ENCODE measurements around the gene MEPE. TPM values are rescaled to one million over a fixed set of nuclear protein-coding genes. Genes with fewer than 3 reads are reported as not detected.

MEPE gene, protein sequence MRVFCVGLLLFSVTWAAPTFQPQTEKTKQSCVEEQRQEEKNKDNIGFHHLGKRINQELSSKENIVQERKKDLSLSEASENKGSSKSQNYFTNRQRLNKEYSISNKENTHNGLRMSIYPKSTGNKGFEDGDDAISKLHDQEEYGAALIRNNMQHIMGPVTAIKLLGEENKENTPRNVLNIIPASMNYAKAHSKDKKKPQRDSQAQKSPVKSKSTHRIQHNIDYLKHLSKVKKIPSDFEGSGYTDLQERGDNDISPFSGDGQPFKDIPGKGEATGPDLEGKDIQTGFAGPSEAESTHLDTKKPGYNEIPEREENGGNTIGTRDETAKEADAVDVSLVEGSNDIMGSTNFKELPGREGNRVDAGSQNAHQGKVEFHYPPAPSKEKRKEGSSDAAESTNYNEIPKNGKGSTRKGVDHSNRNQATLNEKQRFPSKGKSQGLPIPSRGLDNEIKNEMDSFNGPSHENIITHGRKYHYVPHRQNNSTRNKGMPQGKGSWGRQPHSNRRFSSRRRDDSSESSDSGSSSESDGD
- not detected in 2 replicates for total RNA-seq
- polyA plus RNA-seq (2012), result not detected

DNA sequence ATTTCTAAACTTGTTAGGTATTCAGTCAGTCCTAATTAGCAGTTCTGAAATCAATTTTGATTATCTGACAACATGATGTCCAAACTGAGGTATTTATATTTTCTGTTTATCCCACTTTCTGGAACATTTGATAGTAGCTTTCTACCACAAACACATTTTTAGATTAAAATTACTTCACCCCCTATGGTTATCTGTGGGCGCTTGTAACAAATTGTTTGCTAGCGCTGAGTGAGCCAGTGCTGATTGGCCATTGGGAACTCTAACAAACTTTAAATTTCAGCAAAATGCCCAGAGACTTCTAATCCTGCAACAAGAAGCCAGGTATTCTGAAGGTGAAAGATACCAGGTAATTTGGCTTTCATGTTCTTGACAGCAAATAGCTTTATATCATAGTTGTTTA is at the start of gene MEPE:
Gene MEPE, plus strand, starts transcription at position 301 of the 400 bp plus-strand sequence. CDS start 1,746 bp downstream, outside the sequence.
- no peak for DNase-seq (ENCODE audit: low read depth)

DNA sequence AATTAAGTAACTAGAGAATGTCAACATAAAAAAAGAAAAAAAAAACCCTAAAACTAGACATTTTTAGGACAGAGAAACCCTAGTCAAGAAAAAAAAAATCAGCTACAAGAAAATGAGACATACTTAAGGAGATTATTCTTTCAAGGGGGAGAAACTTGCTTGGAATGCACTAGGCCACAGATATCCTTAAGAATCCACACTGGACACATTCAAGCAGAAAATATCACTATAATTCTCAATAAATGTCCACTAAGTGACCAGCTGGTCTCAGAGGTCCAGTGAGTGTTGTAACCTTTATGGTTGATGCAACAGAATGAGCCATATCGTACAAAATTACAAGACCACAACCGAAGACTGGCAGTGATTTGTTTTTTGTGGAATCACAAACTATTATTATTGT is 49.0 kb upstream of the MEPE start:
- no peak for DNase-seq (ENCODE audit: low read depth)

DNA sequence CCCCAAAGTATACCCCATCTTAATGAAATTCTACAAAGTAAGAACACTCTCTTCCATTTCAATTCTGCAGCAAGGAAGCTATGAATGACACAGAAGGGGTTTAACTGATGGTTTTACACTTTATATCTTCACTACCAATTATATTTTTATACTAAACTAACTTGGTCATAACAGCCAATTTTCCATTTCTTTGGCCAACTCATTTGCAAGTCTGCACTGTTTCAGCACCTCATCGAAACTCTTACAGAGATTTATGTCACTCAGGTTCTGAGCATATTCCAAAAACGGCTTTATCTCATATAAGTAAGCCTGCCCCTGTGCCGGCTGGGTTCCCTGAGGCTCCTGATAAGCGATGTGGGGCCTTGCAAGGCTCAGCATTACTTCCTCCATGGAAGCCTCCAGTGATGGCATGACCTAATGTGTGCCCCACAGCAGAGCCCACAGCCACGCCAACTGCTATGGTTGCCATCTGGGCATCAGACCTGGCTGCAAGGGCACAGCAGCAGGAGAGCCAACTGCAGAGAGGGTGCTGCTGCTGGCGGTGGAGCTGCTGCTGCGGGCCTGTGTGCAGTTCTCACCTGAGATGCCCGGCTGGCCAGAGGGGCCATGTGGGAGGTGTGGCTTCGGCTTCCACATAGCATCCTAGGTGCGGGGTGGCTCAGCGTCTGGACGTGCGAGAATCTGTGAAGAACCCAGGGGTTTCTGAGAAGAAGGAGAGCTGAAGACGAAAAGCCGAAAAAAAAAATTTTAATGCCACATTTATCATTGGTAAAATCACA is 46.8 kb upstream of the MEPE start:
- no peak for DNase-seq (ENCODE audit: low read depth)

DNA sequence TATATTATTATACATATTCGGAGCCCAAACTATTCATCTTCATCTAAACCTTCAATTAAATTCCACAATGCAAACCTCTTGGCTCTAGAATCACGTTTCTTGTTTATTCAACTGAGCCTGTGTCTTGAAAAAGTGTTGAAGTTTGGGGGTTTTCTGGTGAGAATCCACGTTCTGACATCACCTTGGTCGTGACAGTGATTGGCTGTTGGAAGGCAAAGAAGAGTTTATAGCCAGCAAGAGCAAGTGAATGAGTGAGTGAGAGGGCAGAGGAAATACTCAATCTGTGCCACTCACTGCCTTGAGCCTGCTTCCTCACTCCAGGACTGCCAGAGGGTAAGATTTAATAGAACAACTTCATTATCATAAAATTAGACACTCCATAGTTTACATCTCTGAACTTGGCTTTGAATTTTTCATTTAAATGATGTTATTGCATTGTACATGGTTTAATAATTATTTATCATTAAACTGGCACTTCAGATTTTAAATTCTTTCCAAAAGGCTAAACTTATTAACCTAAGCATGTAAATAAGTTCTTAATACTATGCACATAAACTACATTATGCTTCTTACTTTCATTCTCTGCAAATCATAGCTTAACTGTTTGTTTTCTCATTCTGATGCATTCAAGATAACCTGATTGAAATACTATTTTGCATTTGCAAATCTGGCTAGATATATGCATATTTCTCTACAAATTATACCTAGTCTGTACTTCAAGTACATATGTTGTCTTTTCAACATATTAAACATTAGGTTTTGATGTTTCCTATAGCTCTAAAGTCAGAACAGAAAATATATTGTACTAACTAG is 33.3 kb upstream of the MEPE start, which contains the start of gene IBSP:
Gene IBSP, plus strand, starts transcription at position 254 of the 813 bp plus-strand sequence. CDS start 2,808 bp downstream, outside the sequence.
- no peak for DNase-seq (ENCODE audit: low read depth)

DNA sequence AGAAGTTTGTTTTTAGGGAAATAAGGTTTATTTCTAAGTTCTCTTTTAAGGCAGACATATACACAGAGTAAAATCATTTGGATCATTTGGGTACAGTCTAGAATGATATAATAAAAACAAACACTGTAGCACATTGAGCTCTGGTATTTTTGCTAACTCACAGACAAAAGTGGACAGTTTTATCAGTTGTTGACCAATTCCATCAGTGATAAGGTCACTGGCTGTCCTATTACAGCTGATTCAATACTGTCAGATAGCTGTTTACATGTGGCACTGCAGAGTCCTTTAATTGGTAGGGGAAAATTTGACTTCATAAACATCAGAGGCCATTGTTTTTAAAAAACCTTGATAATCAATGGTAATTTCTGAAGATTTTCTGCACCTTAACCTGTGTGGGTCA is 29.9 kb upstream of the MEPE start:
- no peak for DNase-seq (ENCODE audit: low read depth)

DNA sequence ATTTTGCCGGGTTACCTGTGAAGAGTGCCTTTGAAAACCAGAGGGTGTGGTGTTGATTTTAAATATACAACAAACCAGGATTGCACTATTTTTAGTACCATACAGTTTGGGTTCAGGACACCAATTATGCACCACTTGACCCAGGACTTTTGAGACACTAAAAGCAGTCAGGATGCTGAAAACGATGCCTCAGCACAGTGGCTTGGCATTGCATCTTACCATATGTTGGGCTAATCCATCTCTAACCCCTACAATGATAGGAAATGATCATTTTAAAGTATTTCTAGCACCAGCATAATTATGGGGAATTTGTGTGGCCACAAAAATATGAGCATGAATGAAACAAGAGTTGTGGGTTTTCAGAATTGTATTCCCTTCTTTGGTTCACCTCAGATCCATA is 29.3 kb upstream of the MEPE start:
- no peak for DNase-seq (ENCODE audit: low read depth)

DNA sequence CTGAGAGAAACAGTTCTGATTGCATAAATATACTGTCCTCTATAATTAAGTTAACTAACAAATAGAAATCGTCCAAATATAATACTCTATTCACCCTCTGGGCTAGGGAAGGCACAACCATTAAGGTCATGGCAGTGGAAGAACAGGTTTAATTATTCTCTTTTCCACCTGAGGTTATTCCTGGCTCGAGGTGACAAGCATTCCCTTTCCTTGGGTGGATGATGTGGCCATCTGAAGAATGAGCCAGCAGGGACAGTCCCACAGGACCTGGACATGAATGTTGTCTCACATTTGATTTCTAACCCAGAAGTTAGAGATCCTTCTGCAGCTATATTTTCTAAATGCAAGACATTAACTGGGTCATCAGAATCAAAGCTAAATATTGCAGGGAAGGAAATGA is 27.9 kb upstream of the MEPE start:
- no peak for DNase-seq (ENCODE audit: low read depth)

DNA sequence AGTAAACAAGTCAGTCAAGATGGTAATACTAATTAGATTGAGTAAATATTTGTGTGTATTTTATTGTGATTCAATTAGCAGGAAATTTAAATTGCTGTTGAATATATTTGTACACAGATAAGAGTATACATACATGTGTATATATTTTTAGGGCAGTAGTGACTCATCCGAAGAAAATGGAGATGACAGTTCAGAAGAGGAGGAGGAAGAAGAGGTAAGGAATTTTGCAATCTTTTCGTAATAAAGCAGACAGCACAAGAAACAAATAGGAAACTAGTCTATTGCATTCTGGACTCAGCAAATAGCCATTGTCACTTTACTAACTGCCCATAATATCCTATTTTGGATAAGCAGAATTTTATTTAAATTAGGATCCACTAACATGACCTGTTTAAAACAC is 26.8 kb upstream of the MEPE start:
- DNase-seq (ENCODE audit: low read depth), result no peak

DNA sequence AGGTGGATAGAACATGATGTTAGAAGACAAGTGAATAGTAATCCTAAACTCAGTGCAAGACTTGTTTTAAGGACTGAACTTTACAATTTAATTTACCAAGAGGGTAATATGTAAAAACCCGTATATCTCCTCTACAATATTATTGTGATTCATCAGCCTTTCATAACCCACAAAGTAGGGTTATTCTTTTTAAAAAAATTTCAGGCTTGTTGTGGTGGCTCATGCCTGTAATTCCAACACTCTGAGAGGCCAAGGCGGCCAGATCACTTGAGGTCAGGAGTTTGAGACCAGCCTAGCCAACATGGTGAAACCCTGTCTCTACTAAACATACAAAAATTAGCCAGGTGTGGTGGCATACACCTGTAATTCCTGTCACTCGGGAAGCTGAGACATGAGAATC is 26.2 kb upstream of the MEPE start:
- DNase-seq (ENCODE audit: low read depth), result peak; percentile 18

DNA sequence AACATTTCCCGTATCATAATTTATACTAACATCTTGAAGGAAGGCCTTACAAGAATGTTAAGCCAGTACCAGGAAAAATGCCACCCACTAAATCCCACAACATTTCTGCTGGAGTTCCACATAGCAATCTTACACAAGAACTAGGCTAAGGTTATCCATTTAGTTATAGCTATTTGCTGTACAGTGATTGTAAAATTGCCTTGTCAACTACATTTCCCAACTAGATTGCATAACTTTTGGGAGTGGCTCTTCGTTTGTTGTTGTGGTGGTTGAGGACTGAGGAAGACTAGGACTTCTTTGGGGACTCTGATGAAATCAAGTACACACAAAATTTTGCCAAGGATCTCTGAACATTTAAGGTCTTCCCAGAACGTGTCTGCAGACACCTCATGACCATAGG is 25.4 kb upstream of the MEPE start:
- DNase-seq (ENCODE audit: low read depth), result peak; percentile 9

DNA sequence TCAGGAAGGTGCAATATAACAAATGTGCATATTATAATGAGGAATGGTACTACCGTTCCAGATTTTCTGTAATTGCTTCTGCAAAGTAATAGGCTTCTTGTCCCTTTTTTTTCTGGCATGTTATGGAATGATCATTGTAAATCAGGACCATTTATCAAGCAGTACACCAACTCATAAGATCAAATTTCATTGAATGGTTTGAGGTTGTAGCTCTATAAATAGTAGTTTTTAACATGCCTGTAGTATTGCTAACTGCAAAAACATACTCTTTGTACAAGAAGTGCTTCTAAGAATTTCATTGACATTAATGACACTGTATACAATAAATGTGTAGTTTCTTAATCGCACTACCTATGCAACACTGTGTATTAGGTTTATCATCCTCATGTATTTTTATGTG is 20.8 kb upstream of the MEPE start:
- no peak for DNase-seq (ENCODE audit: low read depth)

DNA sequence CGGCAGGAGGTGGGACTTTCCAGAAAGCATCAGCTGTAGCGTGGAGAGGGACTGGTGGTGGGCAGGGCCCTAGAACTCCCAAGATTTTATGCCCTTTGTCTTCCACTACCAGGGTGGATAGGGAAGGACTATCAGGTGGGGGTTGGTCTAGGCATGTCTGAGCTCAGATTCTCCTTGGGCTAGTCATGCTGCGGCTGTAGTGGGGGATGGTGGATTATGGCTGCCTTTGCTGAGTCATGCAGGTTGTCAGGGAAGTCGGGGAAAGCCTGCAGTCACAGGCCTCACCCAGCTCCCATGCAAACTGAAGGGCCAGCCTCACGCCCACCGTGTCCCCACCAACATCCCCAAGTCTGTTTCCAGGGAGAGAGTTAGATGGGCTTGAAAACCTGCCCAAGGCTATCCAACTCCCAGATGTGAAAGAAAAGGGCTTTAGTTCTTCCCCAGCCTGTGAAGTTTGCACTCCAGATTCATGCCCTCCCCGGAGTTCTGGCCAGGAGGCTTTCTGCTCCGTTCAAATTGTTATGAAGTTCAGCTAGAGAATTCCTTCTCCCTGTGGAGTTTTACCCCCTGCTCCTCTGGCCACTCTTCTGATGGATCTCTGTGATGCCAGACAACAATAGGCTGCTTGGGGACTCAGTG is 13.4 kb upstream of the MEPE start:
- peak; percentile 57 for DNase-seq (ENCODE audit: low read depth)

DNA sequence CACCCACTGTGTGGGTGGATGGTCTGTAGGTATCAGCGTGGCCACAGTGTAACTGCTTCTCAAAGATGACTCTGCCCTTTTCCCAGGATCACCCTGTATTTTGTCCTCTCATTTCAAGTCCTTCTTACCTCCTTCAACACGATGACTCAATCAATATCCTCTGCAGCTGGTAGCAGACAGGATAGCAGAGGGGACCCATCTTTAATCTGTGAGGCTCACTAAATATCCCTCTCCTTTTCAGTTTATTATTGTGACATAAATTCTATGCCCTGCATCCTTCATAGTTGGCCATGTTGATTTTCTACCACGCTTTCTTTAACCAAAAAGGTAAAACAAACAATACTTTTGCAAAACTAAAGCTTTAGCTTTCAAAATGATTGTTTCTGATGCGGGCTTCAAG is 9.6 kb upstream of the MEPE start:
- DNase-seq (ENCODE audit: low read depth), result no peak

DNA sequence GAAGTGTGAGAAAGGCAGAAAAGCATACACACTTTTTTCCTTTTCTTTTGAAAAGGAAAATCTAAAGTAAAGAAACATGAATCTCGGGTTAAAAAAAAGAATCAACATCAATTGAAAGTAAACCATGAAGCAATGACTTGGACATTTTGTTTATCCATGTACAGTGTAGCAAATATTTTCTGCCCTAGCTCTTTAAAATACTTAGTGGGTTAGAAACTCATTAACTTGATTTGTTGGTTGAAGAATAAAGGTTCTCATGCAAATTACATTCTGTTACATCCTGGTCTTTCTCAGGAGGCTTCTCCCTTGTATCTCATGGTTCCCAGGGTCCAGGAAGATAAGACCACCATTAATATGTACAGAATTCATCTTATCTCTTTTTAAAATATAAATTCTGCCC is 9.0 kb upstream of the MEPE start:
- DNase-seq (ENCODE audit: low read depth), result no peak

DNA sequence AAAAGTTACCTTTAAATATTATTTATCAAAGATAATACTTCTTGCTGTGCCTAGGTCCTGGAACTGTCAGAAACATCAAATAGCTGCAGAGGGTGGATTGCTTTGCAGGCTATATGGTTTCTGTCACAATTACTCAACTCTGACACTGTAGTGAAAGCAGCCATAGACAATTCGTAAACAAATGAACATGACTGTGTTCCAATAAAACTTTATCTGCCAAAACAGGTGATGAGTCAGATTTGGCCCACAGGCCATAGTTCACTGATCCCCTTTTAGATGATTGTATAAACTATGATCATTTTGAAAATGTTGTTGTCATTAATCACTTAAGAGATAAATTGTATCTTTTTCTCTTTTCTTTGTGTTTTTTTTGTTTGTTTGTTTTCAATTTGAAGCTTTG is 8.4 kb upstream of the MEPE start:
- DNase-seq (ENCODE audit: low read depth), result no peak

DNA sequence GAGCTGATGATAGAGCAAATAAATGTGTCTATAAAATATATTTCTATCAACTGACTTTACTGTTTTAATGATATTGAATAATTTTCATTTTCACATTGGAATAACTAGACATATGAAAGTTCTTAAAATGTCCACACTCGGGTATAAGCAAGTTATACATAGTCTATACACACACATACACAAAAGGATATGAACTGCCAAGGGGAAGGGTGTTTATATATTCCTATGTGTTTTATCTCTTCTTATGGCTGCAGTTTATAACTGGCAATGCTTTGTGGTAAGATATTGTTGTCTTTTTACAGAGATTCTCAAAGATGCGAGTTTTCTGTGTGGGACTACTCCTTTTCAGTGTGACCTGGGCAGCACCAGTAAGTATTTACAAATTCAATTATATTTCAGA is 1.6 kb downstream of the MEPE start:
- DNase-seq (ENCODE audit: low read depth), result no peak

DNA sequence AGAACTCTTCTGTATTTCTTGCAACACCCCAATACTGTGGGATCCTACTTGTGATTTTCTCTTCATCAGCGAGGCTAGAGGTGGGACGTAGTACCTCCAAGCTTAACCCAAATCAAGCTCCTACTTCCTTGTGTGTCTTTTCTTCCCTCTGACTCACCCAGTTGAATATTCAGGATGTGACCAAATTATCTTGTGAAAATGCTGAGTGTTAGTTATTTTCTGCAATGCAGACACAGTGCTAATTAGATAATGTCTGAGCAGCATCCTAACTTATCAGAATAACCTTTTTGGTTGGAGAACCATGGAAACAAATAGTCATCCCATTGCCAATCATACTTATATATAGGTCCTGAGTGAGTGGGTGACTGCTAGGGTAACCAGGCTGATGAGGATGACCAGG is 2.4 kb downstream of the MEPE start:
- DNase-seq (ENCODE audit: low read depth), result no peak

DNA sequence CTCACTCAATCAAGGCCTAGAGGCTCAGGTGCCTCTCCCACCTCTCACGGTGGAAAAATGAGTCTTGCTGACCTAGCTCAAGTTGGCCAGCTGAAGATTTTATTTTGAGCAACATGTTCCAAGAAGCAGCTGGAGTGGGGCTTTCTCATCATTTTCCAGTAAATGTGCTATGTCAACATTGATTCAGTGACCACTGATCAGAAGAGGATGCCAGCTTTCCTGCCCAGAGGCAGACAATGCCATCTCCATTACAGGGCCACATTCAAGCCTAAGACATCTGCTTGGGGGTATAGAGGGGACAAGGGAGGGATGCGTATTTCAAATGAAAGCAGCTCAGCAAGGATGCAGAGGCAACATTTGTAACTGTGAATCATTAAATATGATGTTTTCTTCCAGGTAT is 3.0 kb downstream of the MEPE start:
- DNase-seq (ENCODE audit: low read depth), result peak; percentile 20

DNA sequence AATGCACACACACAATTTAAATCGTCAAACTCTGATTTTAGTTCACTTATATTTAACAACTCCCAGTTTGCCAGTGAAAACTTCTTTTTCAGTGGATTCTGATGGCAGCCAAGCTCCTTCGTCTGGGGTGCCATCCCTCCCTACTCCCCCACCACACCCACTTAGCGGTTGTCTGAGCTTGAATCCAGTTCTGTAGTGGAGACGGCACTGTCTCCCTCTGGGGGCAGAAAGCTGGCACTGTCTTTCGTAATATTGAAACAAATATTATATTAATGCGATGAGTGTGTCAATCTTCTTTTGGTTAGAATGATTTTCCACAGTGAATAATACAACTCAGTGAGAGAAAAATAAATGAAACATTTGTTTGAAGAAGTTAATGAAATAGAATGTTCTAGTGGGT is 5.4 kb downstream of the MEPE start:
- DNase-seq (ENCODE audit: low read depth), result peak; percentile 32

DNA sequence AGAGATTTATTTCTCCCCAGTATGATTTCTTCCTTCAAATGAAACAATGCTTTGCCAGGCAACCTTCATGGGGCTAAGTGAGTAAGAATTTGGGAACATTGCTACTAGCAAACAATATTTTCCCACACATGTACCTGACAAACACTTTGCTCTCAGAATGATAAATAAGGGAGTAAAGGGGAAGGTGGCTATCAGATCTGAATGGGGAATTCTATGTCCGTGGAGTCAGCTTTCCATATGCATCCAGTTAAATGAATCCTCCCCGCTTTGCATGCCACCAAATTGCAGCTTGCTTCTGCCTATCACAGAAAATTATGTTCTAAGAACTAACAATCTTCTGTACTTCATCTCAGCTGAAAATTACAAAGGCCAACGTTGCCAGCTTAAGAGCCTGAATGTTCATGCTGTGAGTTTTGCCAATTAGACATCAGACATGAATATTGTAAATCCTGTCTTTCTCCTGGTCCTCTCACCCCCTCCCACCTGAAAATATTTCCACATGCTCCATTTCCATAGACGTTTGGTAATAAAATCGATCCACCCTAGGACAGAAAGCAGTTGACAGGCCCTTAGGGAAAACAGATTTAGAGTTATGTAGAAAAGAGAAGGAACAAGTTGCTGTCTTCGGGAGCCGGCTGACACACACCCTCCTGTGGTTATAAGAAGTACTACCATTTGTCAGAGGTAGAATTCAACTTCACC is 6.3 kb downstream of the MEPE start:
- peak; percentile 32 for DNase-seq (ENCODE audit: low read depth)
